Coronary artery (tissue), 2 donors: ENCODE results near the gene WDR64.

Experiments
- DNase-seq: peaks from one replicate; pipeline ENCODE4 v3.0.0-alpha.2; 2017; ENCODE audit warnings: low spot score
- H3K27ac ChIP-seq, 2 donors: fragments of 200-600 bp; sonication (generic); one replicate each; pipeline ENCODE4 v1.5.1; 2016 to 2019
- H3K4me3 ChIP-seq: fragments of 200-600 bp; sonication (generic); 2 replicates; pipeline ENCODE4 v1.5.1; 2016; ENCODE audit warnings: mild to moderate bottlenecking, moderate library complexity
- TF ChIP-seq, protein P1 (sequence below): fragments of 200-600 bp; sonication (generic); IDR thresholded peaks from one replicate; pipeline ENCODE4 v1.5.1; 2019; ENCODE audit warnings: antibody characterized with exemption

WDR64 gene

GRCh38 chr1:241630476-241630875 lies 21.6 kb upstream of the WDR64 start:
- Histone ChIP-seq H3K4me3 (no peak overlapping the region), H3K27ac (no peak overlapping the region)
- no peak for DNase-seq
- TF ChIP-seq, protein P1, sequence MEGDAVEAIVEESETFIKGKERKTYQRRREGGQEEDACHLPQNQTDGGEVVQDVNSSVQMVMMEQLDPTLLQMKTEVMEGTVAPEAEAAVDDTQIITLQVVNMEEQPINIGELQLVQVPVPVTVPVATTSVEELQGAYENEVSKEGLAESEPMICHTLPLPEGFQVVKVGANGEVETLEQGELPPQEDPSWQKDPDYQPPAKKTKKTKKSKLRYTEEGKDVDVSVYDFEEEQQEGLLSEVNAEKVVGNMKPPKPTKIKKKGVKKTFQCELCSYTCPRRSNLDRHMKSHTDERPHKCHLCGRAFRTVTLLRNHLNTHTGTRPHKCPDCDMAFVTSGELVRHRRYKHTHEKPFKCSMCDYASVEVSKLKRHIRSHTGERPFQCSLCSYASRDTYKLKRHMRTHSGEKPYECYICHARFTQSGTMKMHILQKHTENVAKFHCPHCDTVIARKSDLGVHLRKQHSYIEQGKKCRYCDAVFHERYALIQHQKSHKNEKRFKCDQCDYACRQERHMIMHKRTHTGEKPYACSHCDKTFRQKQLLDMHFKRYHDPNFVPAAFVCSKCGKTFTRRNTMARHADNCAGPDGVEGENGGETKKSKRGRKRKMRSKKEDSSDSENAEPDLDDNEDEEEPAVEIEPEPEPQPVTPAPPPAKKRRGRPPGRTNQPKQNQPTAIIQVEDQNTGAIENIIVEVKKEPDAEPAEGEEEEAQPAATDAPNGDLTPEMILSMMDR, result no peak

DNA sequence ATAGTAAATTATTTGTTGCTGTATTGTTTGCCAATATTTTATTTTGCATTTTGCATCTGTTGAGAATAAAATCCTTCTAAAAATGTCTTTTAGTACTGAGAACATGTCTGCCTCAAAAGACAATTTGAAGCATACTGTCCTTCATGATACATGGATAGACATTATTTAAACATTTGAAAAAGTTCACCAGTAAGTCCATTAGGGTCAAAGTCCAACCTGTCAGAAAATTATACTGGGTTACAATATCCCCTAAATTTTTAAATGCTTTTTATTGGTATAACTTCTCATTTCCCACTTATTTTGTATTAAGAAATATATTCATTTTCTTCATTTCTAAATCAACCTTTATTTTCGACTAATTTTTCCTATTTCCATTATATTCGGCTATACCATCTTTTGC lies 21.2 kb upstream of the WDR64 start:
- no peak for DNase-seq
- TF ChIP-seq, protein P1, result no peak
- Histone ChIP-seq H3K4me3 (no peak overlapping the region), H3K27ac (no peak overlapping the region)

- DNase-seq, result no peak
- Histone ChIP-seq H3K4me3 (no peak overlapping the region), H3K27ac (no peak overlapping the region)
- TF ChIP-seq, protein P1, result no peak
Observed at GRCh38 chr1:241631674-241632073, 20.4 kb upstream of the WDR64 start.

- TF ChIP-seq, protein P1, result no peak
- DNase-seq, result no peak
- Histone ChIP-seq H3K4me3 (no peak overlapping the region), H3K27ac (no peak overlapping the region)
Observed at GRCh38 chr1:241632987-241633386, 19.1 kb upstream of the WDR64 start.

GRCh38 chr1:241635556-241636152 lies 16.4 kb upstream of the WDR64 start:
- DNase-seq, result no peak
- TF ChIP-seq, protein P1, result no peak
- Histone ChIP-seq H3K27ac (no peak overlapping the region), H3K4me3 (no peak overlapping the region)

- Histone ChIP-seq H3K4me3 (no peak overlapping the region), H3K27ac (no peak overlapping the region)
- TF ChIP-seq, protein P1, result no peak
- no peak for DNase-seq
Observed at GRCh38 chr1:241636291-241636690, 15.8 kb upstream of the WDR64 start.

- H3K27ac ChIP-seq, result no peak overlapping the region
- TF ChIP-seq, protein P1, result no peak
- DNase-seq, result no peak
- H3K4me3 ChIP-seq, result peak overlapping the region; percentile 97
Observed at GRCh38 chr1:241637046-241637590, 15.0 kb upstream of the WDR64 start.
